ENCODE measurements around the gene FRMD4A.

Gene FRMD4A

GRCh38 chr10:13751191-13751764 lies 579.4 kb downstream of the FRMD4A start:
- DNase-seq (ENCODE audit: low spot score): no peak

GRCh38 chr10:13750299-13751190 lies 580.2 kb downstream of the FRMD4A start:
- DNase-seq (ENCODE audit: low spot score): no peak

- DNase-seq (ENCODE audit: low spot score): no peak
Observed at GRCh38 chr10:13745271-13745670, 585.5 kb downstream of the FRMD4A start.

GRCh38 chr10:13743963-13744362 lies 586.8 kb downstream of the FRMD4A start:
- DNase-seq (ENCODE audit: low spot score): no peak

- no peak for DNase-seq (ENCODE audit: low spot score)
Observed at GRCh38 chr10:13743101-13743693, 587.5 kb downstream of the FRMD4A start.

GRCh38 chr10:13741438-13741837 lies 589.3 kb downstream of the FRMD4A start:
- DNase-seq (ENCODE audit: low spot score): no peak

- no peak for DNase-seq (ENCODE audit: low spot score)
Observed at GRCh38 chr10:13740461-13740860, 590.3 kb downstream of the FRMD4A start.

GRCh38 chr10:13739183-13739582 lies 591.5 kb downstream of the FRMD4A start:
- DNase-seq (ENCODE audit: low spot score): no peak

- no peak for DNase-seq (ENCODE audit: low spot score)
Observed at GRCh38 chr10:13736506-13736905, 594.2 kb downstream of the FRMD4A start.

GRCh38 chr10:13734151-13734550 lies 596.6 kb downstream of the FRMD4A start:
- no peak for DNase-seq (ENCODE audit: low spot score)

GRCh38 chr10:13733071-13733470 lies 597.7 kb downstream of the FRMD4A start:
- no peak for DNase-seq (ENCODE audit: low spot score)

GRCh38 chr10:13732465-13732881 lies 598.3 kb downstream of the FRMD4A start:
- DNase-seq (ENCODE audit: low spot score): no peak

- no peak for DNase-seq (ENCODE audit: low spot score)
Observed at GRCh38 chr10:13731799-13732198, 598.9 kb downstream of the FRMD4A start.

- DNase-seq (ENCODE audit: low spot score): no peak
Observed at GRCh38 chr10:13730956-13731355, 599.8 kb downstream of the FRMD4A start.

- DNase-seq (ENCODE audit: low spot score): no peak
Observed at GRCh38 chr10:13730306-13730652, 600.4 kb downstream of the FRMD4A start.

GRCh38 chr10:13729586-13730305 lies 601.0 kb downstream of the FRMD4A start:
- no peak for DNase-seq (ENCODE audit: low spot score)

- DNase-seq (ENCODE audit: low spot score): no peak
Observed at GRCh38 chr10:13728898-13729535, 601.7 kb downstream of the FRMD4A start.

- no peak for DNase-seq (ENCODE audit: low spot score)
Observed at GRCh38 chr10:13725594-13725993, 605.1 kb downstream of the FRMD4A start.

- DNase-seq (ENCODE audit: low spot score): no peak
Observed at GRCh38 chr10:13724484-13724883, 606.2 kb downstream of the FRMD4A start.

GRCh38 chr10:13722747-13723653 lies 607.7 kb downstream of the FRMD4A start:
- no peak for DNase-seq (ENCODE audit: low spot score)

GRCh38 chr10:13721486-13721885 lies 609.2 kb downstream of the FRMD4A start:
- DNase-seq (ENCODE audit: low spot score): no peak

Measured in CD4-positive, alpha-beta T cell treated with Interleukin-15 for 4 hours (primary cell).